AML-193 (cell line): ENCODE data around the gene MVK.
A peak's percentile ranks its signal among the peaks of the same experiment; 100 is the strongest.

Experiments used
- DNase-seq, 2 experiments: peaks; one replicate each; lab custom pipeline; 2025; lab: John Stamatoyannopoulos, UW

MVK gene

DNA sequence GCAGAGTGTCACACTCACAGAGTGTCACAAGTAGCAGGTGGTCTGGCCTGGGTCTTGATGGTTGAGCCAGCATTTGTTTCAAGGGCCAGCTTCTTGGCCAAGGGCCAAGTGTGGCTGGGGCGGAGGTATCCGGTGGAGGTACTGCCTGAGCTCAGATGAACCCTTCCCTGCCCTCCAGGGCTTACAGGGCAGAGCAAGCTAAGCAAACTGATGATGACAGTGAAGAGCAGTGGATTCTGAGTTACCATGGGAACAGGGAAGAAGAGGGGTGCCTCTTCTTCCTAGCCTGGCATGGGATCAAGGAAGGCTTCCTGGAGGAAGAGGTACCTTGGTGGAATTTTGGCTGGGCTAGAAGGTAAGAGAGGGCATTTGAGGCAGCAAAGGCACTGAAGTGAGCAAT, 35.7 kb downstream of the MVK start:
- DNase-seq = no peak

DNA sequence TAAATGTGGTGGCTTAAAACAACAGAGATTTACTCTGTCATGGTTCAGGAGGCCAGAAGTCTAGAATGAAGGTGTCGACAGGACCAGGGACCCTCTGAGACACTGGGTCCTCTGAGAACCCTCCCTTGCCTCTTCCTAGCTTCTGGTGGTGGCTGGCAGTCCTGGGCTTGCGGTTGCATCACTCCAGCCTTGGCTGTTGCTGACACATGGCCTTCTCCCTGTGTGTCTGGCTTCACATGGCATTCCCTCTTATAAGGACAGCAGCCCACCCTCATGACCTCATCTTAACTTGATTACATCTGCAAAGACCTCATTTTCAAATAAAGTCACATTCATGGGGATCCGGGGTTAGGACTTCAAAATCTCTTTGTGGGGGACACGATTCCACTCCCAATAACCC, 36.9 kb downstream of the MVK start:
- no peak for DNase-seq

DNA sequence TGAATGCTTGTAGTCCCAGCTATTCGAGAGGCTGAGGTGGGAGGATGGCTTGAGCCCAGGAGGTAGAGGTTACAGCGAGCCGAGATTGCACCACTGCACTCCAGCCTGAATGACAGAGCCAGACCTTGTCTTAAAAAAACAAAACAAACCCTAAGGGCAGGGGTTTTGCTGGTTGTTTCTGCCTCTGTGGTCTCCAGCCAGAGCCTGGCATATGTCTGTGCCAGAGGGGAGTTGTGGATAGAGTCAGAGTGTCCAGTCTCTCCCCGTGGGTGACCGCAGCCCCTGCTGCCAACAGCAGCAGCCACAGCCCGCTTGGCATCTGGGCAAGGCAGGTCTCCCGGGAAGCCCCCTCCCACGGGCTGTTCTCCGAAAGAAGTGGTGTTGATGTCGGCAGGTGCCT, 37.6 kb downstream of the MVK start:
- no peak for DNase-seq

DNA sequence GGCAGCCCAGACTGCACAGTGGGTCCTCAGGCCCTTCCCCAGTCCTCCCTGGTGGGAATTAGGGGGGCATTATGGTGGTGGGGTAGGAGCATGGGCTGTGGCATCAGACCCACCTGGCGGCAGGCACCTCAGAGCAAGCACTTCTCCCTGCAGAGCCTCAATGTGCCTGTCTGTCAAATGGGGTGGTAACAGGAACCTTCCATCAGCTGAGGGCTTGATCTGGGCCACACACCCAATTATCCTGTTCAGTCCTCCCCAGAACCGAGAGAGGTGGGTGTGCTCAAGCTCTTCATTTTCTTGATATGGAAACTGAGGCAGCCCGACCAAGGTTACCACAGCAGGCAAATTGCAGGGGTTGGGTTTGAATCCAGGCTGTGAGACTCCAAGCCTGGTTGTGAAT, 38.4 kb downstream of the MVK start:
- DNase-seq = no peak

DNA sequence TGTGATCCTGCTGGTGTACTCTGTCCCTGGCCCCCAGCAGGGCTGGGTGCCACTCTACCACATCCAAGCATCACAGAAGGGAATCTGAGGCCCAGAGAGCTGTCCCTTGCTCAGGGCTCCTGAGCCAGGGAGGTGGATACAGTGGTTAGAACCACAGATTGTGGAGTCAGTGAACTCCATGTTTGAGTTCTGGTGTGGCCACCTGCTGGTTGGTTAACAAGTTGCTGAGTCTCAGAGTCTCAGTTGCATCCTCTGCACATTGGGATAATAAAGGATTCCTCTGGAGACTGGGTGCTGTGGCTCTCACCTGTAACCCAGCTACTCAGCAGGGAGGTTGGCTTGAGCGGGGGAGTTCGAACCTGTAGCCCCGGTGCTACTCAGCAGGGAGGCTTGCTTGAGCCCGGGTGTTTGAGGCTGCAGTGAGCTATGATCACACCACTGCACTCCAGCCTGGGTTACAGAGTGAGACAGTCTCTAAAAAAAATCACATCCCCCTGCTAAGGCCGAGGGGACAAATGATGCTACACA, 39.4 kb downstream of the MVK start:
- peak in 1 of 2 experiments; percentile 0 for DNase-seq

DNA sequence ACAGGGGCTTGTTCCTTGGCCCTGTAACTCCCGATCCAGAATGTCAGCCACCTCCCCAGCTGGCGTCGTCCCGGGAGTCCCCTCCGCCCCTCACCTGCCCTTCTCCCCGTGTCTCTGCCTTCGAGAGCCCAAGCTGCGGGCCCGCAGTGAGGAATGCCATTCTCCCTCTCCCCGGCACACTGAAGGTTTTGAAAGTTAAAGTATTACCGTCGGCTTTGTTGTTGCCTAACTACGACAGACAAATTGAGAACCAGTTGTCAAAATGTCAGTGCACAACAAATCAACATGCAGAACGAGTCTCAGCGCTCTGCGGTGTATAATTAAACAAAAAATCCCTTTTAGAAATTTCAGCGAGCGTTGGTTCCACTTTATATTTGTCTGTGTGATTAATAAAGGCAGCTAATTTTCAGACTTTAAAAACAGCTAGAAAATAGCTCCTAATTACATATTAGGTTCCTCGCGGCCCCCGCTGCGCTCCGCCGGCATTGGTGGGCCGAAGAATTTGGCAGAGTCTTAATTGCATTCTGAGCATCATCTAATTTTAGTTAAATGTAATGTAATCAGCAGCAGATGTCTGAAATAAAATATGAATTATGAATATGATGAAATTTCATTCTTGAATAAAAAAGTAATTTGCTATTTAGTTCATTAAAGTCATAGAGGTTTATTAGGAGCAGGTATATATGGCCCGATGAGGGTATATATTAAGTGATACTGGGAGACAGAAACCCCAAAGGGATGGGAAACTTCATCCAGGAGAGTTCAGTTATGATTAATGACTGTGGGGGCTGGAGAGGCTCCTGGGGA, 40.3 kb downstream of the MVK start:
- no peak for DNase-seq

DNA sequence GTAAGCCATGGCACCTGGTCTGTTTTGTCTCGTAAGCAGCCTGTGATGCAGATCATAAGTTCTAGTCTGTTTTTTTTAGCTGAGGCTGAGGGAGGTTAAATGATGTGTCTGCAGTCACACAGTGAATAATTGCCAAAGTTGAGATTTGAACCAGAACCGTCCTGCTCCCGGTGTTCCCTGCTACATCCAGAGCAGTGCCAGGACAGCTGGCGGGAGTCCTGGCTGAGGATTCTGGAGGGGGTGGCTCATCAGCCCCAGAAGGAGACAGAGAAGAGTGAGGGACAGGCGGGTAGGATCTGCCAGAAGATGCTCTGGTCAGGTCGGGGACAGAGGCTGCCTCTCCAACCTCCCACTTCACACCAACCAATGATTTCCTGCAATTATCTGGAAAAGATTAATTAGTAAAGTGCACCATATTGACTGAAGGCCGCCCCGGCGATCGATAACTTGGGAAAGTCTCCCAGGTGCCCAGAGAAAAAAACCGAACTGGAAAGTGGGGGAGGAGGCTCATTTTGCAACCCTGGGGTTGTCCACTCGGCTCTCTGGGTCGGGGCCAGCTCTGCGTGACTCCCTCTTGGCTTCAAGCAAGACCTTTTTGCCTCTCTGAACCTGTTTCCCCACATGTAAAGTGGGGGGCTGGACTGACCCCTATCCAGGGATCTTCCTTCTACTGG, 42.1 kb downstream of the MVK start:
- no peak for DNase-seq

DNA sequence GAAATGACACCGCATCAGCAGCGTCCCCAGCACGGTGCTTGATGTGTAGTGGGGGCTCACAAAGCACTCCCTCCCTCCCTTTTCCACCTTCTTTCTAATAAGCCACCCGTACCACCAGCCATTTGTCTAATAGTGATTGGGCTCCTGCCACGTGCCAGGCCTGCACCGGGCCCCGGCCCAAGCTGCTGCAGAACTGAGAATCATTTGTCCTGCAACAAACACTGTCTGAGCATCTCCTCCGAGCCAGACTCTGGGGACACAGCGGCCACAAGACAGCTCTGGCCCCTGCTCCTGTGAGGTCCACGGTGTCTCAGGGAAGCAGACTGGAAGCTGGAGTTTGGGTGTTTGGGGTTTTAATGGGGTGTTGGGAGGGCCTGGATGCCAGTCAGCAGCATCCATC, 43.9 kb downstream of the MVK start:
- no peak for DNase-seq

DNA sequence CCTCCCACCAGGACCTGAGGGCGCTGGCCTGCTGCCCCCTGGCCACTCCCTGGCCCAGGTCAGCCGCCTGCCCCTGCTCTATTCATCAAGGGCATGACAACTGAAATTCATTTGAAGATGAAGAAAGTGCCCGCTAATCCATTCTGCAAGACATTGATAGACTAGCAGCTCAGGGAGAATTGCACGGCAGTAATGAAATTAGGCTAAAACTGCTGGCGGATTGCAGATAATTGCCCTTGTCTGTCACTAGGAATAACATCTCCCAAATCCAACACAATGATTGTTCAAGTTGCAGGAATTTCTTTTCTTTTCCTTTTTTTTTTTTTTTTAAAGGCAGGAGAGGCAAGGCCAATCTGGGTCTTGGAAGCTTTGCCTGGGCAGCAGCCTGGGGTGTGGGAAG, 44.5 kb downstream of the MVK start:
- DNase-seq = no peak

DNA sequence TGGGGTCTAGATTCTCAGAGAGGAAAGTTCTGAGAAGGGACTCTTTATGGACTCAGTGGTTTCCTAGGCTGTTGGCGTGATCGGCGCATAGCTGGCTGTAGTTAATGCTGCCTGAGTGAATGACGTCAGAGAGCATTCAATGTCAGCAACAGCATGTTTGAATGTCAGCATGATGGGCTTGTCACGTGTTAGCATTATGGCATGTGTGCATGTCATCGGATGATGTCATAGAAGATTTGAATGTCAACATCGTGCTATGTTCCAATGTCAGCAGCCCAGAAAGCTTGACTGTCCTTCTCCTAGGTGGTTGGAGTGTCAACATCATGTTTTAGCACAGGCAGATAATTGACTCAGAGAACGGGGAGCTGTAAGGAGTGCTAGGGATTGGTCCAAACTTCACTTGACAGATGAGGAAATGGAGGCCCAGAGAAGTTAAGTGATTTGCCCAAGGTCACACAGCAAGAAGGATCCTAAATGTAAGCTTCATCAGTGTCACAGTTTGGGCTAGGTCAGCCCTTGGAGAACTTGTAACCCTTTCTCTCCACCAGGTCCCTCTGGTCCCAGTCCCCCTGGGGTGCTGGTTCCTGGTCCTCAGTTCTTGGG, 45.5 kb downstream of the MVK start:
- DNase-seq = no peak

DNA sequence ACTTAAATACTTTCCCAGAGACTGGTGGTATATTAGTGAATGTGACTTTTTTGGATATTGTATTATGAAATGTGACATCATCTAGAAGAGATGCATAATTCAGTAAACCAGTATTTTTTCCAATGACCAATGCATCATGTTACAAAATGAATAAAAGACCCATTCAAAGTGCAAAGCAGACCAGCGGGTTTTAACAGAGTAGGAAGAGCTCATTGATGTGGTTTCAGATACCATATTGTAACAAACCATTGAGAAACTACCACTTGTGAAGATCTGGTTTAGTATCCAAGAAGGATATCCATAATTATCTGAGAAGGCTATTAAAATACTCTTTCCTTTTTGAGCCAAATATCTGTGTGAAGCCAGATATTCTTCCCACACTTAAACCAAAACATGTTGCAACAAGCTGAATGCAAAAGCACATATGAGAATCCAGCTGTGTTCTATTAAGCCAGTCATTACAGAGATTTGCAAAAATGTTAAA, 47.7 kb downstream of the MVK start:
- no peak for DNase-seq

DNA sequence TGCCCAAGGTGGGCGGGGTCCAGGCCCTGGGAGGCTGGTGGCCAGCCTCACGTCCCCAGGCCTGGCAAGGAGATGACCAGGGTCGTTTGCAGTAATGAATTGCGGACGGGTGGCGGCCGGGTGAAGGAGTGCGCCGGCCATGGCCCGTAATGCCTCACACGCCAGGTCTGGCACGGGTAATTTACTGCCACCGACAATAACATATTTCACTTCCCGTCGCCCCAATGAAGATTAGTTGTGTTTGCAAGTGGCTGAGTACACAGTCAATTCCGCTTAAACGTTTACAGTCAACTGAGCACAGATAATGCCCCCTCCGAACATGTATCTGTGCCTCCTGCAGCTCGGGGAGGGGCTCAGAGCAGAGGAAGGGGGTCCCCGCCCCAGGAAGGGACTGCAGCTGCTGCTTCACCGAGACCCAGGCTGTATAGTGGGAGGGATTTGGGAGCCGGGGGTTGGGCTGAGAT, 48.3 kb downstream of the MVK start:
- DNase-seq = no peak

DNA sequence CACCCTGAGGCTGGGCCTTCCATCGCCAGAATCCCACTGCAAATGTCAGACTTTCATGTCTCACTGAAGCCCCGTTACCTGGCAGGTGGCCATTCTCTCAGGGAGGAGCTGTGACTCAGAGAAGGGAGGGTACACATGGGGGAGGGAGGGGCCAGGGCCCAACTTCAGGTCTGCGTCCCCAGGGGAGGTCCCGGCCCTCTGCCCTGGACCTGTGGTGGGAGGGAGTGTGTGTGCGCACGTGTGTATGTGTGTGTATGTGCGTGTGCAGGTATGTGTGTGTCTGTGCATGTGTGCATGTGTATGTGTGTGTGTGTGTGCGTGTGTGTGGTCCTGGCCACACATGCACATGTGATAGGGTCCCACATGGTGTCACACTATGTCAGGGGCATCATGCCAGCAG, 50.9 kb downstream of the MVK start:
- no peak for DNase-seq

DNA sequence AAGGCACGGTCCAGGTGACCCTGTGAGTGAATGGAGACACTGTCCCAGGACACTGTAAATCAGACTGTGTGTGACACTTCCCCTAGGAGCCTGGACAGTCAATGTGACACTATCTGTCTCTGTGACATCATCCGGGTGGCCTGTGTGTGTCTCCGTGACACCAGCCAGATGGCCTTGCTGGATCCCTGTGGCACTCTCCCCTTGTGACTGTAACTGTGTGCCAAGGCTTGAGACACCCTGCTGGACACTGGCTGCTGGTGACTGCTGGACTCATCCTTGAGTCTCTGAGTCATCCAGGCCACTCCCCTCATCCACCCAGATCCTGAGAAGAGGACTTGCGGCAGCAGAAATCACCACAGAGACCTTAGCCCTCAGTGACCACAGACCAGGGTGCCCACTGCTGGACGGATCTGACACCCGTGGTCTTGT, 51.6 kb downstream of the MVK start:
- no peak for DNase-seq

DNA sequence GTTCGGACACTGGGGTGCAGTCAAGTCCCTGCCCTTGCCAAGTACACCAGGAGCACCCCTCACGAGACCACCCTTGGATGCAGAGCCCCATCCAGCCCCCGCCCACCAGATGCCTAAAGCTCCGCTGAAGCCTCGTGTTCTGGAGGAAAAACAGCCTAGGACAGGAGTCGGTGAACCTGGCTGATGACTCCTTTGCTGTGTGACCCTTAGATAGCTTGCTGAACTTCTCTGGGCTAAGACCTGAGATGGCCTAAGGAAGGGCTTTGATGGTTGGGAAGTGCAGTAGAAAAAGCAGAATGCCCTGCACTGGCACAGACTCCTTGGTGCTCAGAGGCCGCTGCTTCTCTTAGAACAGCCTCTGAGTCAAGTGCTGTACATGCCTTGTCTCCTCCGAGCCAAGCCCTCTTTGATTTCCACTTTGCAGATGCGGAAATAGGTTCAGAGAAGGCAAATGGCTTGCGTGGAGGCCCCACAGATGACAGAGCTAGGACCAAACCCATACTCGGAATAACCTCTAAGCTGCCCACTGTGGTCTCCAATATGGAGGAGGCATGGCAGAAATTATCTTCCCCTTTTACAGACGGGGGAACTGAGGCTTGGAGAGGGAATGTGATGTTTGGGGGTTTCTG, 52.3 kb downstream of the MVK start:
- no peak for DNase-seq

DNA sequence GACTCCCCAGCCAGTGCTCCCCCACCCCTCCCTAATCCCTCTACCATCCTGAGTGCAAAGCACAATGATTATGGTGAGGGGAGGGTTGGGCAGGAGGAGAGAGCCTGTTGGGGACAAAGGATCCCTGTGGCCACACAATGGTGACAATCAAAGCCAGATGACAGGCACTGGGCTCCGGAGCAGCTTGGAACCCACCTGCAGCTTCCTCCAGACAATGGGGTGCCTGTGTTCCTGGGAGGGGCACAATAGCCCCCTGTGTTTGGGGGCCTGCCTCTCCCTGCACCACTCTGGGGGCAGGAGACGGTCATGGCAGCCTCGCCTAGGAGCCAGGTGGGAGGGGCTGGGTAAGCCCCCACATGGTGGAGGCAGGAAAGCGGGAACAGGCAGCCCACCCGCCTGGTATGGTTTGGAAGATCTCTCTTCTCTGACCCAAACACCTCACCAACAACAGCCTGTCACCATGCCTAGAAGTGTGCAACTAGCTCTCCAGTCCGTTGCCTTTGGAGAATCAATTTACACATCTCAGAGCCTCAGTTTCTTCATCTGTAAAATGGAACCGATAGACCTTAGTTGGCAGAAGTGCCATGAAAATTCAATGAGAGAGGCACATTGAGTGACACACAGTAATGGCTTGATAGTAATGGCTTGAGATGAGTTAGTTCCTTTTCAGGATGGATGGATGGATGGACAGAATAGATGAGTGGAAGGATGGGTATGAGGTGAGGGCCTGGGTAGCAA, 53.0 kb downstream of the MVK start:
- no peak for DNase-seq

DNA sequence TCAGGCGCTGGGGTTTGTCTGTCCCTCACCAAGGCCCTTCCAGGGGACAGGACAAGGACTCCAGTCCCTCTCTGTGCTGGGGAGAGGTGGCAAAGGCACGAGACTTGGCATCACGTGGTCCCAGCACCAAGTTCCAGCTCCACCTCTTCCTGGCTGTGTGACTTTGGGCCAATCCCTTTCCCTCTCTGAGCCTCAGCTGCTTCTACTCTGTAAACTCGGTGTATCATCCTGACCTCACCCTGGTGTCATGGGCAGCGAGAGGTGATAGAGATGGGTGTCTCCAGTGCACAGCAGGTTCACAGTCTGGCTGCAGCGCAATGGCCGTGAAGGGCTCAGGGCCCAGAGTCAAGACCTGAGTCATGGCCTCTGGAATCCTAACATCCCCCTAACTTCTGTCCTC, 54.0 kb downstream of the MVK start:
- no peak for DNase-seq

DNA sequence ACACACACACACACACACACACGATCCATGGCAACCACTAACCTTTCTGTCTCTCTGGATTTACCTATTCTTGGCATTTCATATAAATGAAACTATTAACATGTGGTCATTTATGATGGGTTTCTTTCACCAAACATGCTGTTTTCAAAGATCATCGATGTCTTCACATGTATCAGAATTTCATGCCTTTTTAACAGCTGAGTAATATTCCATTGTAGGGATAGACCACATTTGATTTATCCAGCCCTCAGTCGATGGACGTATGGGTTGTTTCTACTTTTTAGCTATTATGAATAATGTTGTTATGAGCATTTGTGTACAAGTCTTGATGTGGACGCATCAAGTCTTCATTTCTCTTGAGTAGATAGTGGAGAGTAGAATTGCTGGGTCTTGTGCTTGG, 56.5 kb downstream of the MVK start:
- DNase-seq = no peak

DNA sequence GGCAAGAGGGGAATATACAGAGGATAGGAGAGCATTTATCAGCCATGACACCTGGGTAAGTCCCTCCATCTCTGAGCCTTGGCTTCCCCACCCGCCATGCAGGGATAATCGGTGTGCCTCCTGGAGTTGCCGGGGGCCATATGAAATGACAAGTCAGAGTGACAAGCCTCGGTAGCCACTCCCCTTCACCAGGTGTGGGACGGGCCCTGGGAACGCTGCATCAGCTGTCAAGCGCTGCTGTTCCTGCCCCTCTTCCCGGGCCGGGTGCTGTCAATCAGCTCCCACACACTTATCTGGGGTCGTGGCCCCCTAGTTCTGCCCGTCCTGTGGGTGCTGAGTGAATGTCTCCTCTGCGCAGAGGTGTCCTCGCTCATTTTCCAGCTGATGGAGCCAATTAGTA, 57.2 kb downstream of the MVK start:
- no peak for DNase-seq

DNA sequence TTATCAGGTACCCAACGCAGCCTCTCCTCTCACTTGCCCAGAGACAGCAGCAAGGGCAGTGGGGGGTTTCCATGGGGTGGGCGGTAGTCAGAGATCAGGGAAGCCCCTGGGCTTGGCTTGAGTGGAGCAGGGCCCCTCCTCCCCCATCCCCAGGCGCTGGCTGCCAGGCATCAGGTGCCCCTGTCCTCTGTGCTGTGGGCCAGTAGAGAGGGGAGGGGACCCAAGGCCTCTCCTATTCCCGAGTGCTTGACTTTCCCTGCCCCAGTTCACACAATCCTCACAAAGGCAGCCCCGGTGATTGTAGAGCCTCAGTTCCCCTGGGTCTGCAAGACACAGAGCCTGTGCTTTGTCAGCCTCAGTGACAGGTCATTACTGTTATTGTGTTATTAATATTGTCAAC, 57.7 kb downstream of the MVK start:
- DNase-seq = no peak

DNA sequence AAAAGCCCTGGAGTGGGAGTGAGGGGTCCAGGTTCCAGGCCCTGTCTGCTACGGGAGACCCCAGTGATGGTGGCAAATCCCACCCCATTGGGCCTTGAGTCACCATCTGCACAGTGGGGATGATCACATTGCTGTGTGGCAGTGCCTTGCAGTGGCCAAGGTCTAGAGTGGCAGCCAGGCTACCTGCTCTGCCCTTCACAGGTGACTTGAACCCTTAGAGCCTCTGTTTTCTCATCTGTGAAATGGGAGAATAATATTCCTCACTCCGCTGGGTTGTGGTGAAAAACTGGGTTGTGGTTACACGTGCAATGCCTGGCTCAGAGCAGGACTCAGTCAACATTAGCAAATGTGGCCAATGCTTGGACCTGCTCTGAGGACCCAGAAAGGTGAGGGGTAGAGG, 58.2 kb downstream of the MVK start:
- no peak for DNase-seq

DNA sequence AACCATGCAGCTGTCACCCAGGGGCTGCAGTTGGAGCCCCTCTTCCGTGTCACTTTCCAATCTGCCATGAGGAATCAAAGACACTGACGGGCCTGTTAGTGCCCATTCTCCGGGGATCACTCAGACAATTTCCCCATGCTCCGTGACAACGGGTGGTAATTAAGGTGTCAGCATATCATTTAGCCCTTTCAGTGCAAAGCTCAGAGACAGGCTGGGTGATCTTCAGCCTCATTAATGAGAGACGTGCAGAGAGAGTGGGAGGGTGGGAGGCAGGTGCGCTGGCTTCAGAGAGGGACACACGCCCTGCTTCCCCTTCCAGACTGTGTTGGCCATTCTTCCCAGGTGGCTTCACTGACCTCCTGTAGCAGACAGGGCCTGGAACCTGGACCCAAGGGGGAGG, 58.7 kb downstream of the MVK start:
- DNase-seq = no peak
